NOMO-1 treated with dmso at 0.1 percent for 144 hours (cell line): ENCODE measurements around the gene FOXP1.

ENCODE experiments used
- DNase-seq: peaks from one replicate; lab custom pipeline; 2025; ENCODE audit not compliant: unreplicated experiment; lab: John Stamatoyannopoulos, UW

FOXP1 gene

DNA sequence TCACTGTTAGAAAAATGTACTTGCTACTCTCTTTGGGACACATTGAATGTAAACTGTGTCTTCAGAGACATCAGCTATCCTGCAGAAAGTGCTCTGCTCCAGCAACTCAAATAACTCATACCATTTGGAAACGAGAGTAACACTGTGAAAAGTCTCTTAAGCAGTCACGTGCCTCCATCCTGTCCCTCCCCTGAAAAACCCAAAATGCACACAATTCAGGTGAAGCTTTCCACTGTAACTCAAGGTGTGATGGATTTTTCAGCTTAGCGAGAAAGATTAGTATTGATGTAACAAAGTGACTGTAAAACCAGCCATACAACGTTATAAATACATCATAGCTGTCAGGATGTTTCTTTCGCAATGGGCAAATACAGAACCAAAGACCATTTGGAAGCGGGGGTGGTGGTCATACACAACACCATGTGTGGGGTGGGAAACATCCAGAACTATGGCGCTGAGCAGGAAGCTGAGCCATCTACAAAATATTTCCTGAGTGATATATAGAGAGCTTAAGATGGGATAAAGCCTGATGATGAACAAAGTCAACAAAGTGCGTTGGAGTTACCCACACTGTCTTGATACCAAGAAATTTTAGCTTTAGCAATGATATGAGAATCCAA is 332.3 kb downstream of the FOXP1 start:
- no peak for DNase-seq

DNA sequence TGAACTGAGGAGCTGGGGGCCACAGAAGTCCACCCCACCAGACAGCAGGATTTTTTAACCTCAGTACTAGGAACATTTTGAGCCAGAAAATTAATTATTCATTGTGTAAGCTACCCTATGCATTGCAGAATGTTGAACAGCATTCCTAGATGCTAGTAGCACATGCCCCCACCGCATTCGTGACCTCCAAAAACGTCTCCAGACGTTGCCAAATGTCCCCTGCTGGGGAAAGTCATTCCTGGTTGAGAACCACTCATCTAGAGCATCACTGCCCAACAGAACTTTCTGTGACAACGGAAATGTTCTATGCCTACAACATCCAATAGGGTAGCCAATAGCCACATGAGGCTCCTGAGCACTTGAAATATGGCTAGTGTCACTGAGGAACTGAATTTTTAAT is 333.5 kb downstream of the FOXP1 start:
- no peak for DNase-seq

DNA sequence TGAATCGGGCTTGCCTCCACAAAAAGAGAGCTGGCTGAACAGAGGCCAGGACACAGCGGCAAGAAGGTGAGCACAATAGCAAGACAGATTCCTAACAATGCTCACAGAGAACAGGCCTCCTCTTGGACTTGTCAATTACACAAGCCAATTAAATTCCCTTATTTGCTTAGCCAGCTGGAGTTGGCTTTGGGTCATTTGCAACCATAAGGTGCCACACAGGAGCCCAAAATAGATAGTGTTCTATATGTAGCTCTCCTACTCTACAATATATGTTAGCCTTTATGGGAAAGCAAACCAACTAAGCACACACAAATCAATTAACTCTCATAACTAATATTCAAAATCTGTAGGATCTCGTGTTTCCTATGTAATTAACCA is 335.6 kb downstream of the FOXP1 start:
- DNase-seq, result no peak

DNA sequence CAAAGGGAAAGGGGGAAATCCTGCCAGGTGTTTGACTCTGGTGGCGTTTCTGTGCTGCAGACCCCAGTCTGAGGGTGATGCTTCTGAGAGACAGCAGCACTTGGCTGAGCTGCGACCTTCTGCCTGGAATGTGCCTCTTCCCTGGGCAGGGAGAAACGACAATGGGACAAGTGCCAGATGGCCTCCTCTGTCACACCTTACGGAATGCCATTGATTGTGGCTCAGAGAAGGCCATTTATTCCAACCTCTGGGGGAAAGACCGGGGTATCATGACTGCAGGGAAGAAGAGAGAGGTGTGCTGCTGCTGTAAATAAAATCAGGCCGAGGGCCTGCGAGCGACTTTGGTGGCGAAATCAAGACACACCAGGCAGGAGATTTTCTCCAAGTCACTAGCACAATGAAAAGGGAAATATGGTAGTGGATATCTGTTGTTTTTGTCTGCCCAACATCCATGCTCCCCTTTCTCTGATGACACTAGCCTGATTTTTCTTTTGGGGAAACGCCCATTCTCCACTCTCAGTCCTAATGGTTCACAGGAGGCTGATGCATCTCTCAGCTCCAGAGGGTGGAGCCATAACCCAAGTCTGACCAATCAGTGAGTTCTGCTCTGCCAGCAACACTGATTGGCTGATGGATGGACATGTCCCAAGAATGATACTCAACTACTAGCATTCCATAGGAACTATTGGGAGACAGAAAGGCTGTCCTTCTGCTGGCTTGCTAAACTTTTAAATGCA is 336.1 kb downstream of the FOXP1 start:
- no peak for DNase-seq

DNA sequence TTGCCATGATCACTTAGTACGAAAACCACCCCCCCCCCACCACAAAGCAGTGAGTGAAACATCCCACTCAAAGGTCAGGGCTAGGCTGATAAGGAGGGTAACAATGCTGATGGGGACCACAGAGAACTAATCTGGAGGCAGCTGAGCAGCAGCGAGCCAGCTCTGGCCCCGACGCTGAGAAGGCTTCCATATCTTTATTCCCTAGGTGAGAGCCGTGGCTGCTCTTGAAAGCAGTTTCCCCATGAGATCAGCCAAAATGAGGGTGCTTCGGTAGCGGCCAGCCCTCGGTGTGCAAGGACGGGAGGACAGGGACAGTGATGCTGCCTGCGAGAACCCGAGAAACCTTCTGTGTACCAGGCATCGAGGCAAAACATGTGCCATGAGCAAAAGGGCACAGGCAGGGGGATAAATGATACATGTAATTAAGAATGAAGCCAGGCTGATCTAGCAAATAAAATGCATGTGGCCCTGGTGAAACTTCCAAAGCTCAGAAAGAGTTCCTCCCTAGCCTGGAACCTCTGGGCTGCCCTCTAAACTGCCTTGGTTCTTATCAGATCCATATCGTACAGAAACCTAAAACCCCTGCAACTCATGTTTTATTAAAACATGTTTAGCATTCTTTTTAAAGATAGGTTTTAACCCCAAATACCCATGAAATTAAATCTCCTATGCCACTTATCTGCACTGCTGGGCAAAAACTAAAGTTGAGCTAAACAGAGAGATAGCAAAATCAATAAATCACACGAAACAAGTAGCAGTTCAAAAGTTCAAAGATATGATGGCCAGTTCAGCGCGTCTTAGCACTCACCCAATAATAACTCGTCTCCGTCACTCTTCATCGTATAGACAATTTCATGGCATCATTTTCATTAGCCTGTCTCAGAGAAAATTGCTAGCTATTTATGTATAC is 337.3 kb downstream of the FOXP1 start:
- no peak for DNase-seq

DNA sequence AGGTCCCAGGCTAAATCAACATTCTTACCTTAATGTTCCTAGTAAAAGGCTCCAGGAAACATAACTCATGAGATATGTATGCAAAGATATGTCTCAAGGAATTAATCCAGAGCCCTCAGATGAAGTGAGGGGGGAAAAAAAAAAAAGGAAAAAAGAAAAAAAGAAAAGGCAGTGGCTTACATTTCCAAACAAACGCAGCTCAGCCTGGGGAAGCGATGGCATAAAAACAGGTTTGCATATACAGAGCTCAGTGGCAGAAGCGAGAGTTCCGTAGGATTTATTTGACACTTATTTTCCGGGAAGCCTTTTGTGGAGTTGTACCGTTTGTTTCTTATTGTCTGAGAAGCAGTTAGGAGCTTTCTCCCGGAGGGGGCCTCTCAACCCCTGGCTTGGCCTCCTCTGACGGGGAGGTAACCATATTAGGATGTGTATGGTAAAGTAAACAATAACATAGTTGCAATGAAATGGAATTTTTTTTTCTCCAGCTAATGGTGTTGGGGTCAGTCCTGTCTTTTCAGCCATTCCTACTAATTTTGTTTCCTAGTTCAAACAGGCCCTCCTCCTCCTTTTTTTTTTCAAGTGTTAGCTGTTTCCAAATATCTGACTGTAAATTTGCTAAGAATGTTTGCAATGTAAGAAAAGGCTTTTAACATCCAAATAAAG is 338.6 kb downstream of the FOXP1 start:
- DNase-seq, result no peak

DNA sequence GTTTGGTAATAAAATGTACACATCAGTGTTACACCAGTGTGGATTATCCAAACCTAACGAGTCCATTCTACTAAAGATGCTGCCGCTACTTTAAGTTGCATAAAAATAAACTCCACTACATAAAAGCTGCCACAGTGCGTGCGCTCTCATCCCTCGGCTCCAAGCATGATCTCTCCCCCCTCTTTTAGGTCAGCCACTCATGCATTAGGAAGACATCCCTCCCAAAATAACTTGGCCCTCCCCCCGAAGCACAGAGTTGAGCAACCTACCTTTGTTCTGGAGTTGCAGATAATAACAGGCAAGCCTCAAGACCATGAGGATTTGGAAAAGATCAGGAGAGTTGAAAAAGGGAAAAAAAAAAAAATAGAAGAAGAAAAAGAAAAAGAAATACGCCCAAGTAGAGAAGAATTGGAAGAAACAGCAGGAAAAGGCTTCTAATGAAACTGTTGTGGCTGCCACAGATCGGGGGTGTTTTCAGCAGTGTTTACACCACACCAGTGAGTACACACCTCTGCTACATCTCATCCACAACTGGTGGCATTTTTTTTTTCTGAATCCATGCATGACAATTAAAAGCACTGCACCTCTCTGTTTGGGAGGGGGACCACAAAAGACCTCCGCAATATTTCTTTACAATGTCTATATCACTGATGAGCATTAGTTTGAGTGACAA is 339.2 kb downstream of the FOXP1 start:
- DNase-seq, result no peak

DNA sequence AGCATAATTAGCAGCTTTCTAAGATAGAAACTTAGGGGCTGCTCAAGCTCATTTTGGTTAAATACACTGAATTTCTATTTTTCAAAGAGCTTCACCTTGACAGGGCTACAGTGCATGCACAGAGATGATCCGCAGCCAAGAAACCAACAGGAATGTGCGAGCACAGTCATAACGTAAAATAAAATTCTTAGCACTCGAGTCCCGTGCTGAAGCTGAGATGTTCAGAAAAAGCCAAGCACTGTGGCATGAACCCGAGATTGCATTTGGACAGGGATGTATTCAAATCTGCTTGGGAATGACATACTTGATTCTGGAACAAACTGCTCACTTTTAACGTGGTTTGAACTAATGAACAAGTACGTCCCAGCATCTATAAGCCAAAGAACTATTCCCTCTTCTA is 340.3 kb downstream of the FOXP1 start:
- DNase-seq, result no peak

DNA sequence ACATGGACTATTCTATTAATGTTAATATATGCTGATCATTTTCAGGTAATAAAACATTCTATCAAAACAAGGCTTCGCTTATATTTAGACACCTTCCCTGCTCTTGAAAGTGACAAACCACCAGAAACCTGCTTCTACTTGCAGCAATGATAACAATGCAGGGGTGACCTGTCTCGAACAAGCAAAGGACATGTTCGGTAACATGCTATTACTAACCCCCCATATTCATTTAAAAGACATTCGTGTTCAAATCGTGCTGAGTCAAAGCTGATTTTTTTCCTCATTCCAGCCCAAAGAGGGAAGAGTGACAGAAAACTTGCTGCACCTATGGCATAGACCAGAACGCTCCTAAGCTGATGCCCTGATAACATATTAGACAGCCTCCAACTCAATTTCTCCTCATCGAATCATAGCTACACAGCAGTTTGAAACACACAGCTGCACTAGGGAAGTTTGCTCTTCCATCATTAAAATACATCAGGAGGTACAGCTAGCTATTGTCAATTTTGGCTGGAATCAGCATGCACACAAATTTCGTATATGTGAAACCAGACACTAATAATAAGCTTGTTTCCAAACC is 341.5 kb downstream of the FOXP1 start:
- DNase-seq, result no peak

DNA sequence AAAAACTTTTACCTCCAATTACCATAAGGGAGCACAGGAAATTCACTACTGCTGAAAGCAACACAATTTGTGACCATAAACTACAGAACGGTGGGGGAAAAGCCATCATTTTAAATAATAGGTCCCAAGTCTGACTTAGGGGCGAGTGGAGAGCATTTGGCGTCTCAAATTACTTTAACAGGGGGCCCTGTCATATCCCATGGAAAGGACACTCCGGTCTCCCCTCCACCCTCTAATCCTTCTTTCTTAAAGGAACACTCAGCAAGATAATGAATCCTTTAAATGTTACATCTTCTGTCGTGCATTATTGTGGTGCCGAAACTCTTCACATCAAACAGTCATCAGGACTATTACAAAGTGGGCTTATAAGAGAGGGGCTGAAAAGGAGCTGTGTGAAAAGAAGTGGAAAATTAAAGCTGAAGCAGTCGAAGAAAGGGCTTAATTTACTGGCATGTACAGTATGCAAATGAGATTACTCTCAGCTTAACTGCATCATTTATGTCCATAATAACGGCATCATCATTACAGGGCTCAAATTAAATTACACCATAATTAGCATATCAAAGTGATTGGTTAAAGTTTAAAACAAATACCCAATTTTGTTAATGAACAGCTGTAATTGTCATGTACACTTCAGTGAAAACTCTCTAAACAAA is 342.2 kb downstream of the FOXP1 start:
- DNase-seq, result no peak

DNA sequence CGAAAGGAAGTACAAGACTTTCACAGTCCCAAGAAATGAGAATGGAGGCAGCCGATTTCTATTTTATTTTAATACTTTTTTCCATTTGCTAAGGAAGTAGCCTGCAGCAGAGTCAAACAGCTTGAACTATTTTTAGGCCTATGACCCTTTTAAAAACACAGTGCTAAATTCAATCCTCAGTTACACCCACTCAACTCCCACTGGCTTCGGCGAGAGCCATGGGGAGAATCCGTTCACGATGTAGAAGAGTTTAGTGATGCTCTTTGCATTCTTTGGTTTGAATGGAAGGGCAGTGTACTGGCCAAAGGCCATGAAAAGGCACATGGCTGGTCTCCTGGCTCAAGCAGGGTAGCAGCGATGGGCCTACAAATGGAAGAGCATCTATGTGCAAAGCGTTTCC is 343.5 kb downstream of the FOXP1 start:
- no peak for DNase-seq

DNA sequence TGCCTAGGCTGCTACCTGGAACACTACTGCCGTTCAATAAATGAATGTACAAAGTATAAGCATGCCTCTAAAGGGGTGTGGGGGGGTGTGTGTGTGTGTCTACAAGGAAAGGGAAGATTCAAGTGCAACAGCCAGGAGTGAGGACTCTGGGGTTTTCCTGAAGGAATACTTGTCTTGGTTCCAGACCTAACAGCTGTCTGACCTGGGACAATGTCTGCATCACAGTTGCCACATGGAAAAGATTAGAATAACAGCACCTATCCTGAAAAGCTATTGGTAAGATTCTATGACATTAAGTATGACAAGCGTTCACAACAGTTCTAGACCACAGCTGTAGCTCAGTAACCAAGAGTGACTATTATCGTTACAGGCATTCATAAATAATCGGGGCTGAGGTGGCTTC is 345.2 kb downstream of the FOXP1 start:
- DNase-seq, result no peak

DNA sequence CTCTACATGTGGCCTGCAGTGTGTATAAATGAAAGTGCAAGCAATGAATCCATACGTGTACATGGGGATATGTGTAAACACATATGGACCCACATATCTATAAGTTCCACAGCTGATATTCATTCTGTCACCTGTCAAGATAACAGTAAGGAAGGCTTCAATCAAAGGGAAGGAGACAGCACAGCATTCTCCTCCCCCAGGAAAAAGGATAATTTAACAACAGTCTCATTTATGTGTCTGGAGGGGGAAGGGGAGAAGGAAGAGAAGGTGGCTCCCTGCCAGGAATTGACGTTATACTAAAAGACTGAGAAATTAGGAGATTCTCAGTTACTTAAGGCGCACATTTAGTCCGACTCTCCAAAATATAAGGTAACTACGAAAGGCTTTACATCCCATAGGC is 345.9 kb downstream of the FOXP1 start:
- DNase-seq, result no peak

DNA sequence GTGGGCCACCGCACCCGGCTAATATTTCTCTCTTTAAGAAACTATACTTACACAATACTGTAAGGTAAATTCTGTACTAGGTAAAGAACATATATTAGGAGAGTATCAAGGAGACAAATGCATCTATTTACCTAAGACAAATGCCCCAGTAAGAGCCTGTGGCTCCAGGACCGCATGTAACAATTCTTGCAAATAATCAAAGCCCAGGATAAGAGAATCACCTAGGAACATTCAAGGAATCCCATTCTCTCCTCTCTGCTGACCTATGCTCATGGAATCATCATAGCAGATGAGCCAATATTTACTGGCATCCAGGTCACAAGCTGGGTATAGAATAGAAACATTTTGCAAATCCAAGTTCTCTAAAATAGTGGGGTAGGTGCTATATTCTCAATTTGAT is 347.7 kb downstream of the FOXP1 start:
- DNase-seq, result no peak

DNA sequence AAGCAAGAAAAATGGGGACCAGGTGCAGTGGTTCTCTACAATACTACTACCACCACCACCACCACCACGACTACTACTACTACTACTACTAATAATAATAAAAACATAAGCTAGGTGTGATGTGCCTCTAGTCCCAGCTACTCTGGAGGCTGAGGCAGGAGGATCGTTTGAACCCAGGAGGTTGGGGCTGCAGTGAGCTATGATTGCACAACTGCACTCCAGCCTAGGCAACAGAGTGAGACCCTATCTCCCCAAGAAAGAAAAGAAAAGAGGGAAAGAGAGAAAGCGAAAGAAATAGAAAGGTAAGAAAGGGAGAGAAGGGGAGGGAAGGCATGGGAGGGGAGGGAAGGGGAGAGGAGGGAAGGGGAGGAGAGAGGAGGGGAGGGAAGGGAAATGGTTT is 350.6 kb downstream of the FOXP1 start:
- no peak for DNase-seq

DNA sequence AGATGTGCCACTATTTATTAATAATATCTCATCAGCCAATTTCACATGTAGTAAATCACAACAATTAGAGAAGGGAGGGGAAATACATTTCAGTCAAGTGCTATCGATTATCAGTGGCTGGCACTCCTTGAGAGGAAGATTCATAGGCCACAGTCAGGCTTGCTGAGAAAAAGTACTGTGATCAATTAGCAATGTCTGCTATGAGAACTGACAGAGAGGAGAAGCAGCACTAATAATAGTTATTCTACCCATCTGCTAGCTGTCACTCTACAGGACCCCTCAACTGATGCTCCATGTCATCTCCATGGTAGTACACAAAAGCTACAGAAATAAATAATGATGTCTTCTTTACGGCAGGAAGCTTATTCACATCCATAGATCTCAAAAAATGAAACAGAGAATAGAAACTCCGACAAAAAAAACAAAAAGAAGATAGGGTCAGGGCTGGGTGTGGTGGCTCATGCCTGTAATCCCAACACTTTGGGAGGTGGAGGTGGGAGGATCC is 351.3 kb downstream of the FOXP1 start:
- no peak for DNase-seq

DNA sequence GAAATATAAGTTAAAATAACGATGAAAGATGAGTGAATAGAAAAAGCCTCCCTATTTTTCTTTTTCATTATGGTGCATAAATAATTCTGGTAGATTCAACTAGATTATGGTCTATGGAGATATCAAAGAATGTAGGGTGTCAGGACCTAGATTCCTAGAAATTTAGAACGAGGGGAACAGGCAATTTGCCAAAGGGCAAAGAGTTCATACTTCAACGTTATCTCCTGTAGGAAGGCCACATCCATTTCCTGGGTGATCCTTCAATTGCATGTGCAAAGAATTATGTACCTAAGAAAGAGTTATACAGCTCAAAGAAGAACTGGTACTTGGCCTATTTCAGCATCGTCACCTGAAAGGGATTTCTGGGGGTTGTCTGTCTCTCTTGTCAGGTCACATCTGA is 351.8 kb downstream of the FOXP1 start:
- no peak for DNase-seq

DNA sequence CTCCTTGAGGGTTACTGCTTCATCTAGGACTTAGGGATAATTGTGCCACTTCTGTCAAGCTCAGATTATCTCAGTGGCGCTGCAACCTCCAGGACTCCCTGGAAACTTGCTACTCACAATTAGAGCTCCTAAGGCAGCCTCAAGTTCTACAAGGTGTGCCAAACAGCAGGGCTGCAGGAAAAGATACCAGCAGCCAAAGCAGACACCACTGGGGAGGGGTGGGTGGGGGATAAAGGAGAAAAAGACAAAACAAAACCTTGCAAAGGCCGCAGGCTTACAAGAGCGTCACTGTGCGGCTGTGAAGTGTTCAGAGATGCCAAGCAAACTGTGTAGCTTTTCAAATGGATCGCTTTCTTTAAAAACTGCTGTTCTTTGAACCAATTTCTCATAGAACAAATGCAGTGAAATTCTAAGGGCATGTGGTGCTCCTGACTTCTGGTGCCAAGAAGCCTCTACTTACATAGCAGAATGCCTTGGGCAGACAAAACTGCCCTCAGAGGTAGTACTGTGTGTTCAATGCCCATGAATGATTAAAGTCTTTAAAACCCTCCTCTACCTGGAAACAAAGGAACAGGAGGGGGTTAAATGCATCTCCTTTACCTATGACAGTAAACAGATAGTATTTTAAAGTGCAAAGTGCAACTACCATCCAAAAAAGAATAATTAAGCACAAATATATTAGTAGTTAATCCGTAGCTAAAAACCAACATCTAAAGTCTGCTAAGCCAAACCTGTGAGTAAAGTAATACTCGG is 353.4 kb downstream of the FOXP1 start:
- no peak for DNase-seq
